Measurements from ENCODE around the gene ENDOD1. TPM values are rescaled to one million over a fixed set of nuclear protein-coding genes. Genes with fewer than 3 reads are reported as not detected.

Gene ENDOD1
- polyA plus RNA-seq, 1 experiment = 12.1 TPM

- H3K27ac ChIP-seq (ENCODE audit: low read depth, low read length) = no peak overlapping the region
- TF ChIP-seq CTCF (IDR thresholded peaks at IDR 0.05; ENCODE audit: low read depth, low read length) = no peak
- POLR2A ChIA-PET = no interaction called here
- CTCF ChIA-PET = interaction anchor here (8.5 kb wide), 1 partner anchor 75 kb away, joined by 85 read pairs; the partner anchor contains the start of gene SRSF8
- H3K4me3 ChIP-seq (ENCODE audit: low read depth, low read length) = no peak overlapping the region
- H3K9me3 ChIP-seq (ENCODE audit: control insufficient read depth, insufficient read depth, low read length) = no peaks in the 10 kb centered on the region
- no peak for DNase-seq (ENCODE audit: low read depth, low spot score)
- peaks cover 5% of the 10 kb centered on the region for H3K27me3 ChIP-seq (ENCODE audit: control insufficient read depth, insufficient read depth, low read length)
Observed at GRCh38 chr11:95144313-95145235, 54.9 kb downstream of the ENDOD1 start.

- Histone ChIP-seq H3K27ac (ENCODE audit: low read depth, low read length) (no peak overlapping the region), H3K4me3 (ENCODE audit: low read depth, low read length) (no peak overlapping the region), H3K27me3 (ENCODE audit: control insufficient read depth, insufficient read depth, low read length) (no peaks in the 10 kb centered on the region), H3K9me3 (ENCODE audit: control insufficient read depth, insufficient read depth, low read length) (no peaks in the 10 kb centered on the region; the same call in 1 of the 2 replicates)
- no peak for DNase-seq (ENCODE audit: low read depth, low spot score)
- ChIA-PET CTCF (interaction anchor here (1.0 to 15.4 kb wide), 4 partner anchors 9 to 617 kb away, joined by 3 to 284 read pairs (median 62); partner anchors contain the start of gene SRSF8), POLR2A (interaction anchor here (0.6 kb wide), 1 partner anchor 1318 kb away, joined by 3 read pairs; no protein-coding TSS in a partner anchor)
- TF ChIP-seq CTCF (IDR thresholded peaks at IDR 0.05; ENCODE audit: low read depth, low read length) = no peak
Observed at GRCh38 chr11:95145430-95146060, 55.9 kb downstream of the ENDOD1 start.

GRCh38 chr11:95147364-95147905, 57.8 kb downstream of the ENDOD1 start:
- CTCF ChIA-PET = interaction anchor here (0.8 to 15.4 kb wide), 6 partner anchors 41 to 1316 kb away, joined by 3 to 284 read pairs (median 22); partner anchors contain the start of genes ENDOD1 and SRSF8
- DNase-seq (ENCODE audit: low read depth, low spot score) = peak; percentile 69
- no peak for TF ChIP-seq CTCF (IDR thresholded peaks at IDR 0.05; ENCODE audit: low read depth, low read length)

GRCh38 chr11:95148406-95148805, 58.8 kb downstream of the ENDOD1 start:
- Histone ChIP-seq H3K9me3 (ENCODE audit: control insufficient read depth, insufficient read depth, low read length) (no peaks in the 10 kb centered on the region; the same call in 1 of the 2 replicates), H3K27ac (ENCODE audit: low read depth, low read length) (no peak overlapping the region), H3K27me3 (ENCODE audit: control insufficient read depth, insufficient read depth, low read length) (no peaks in the 10 kb centered on the region), H3K4me3 (ENCODE audit: low read depth, low read length) (no peak overlapping the region)
- POLR2A ChIA-PET = interaction anchor here (0.7 to 1.7 kb wide), 2 partner anchors 72 to 81 kb away, joined by 3 to 12 read pairs; partner anchors contain the start of gene SRSF8
- TF ChIP-seq CTCF (IDR thresholded peaks at IDR 0.05; ENCODE audit: low read depth, low read length) = no peak
- no peak for DNase-seq (ENCODE audit: low read depth, low spot score)
- CTCF ChIA-PET = interaction anchor here (0.8 to 15.4 kb wide), 4 partner anchors 58 to 614 kb away, joined by 3 to 284 read pairs (median 62); partner anchors contain the start of genes ENDOD1 and SRSF8

More at GRCh38 chr11:95147364-95147905, 57.8 kb downstream of the ENDOD1 start:
- H3K27ac ChIP-seq (ENCODE audit: low read depth, low read length) = peak overlapping the region; percentile 47
- no peaks in the 10 kb centered on the region; the same call in 1 of the 2 replicates for H3K9me3 ChIP-seq (ENCODE audit: control insufficient read depth, insufficient read depth, low read length)
- no peaks in the 10 kb centered on the region for H3K27me3 ChIP-seq (ENCODE audit: control insufficient read depth, insufficient read depth, low read length)
- H3K4me3 ChIP-seq (ENCODE audit: low read depth, low read length) = no peak overlapping the region
- POLR2A ChIA-PET = interaction anchor here (0.8 to 1.7 kb wide), 2 partner anchors 58 to 80 kb away, joined by 3 to 12 read pairs; partner anchors contain the start of genes ENDOD1 and SRSF8
